Breast epithelium (tissue), 4 donors: ENCODE measurements around the gene ENSA. TPM values are rescaled to one million over a fixed set of nuclear protein-coding genes. Genes with fewer than 3 reads are reported as not detected.
"Not testable (repeated sequence)": the region's sequence is repeated elsewhere in the genome, so short reads cannot be mapped to it uniquely, and the experiment has no call there.

Experiments
- DNase-seq, 2 donors: peaks; one replicate each; pipeline ENCODE4 v3.0.0-alpha.2; 2019; ENCODE audit warnings: low spot score in 2 of 2
- H3K27ac ChIP-seq, 2 donors: fragments of 200-600 bp; sonication (generic) in 1 of 2; one replicate each; pipeline ENCODE4 v1.5.1; 2016 to 2019; ENCODE audit warnings: mild to moderate bottlenecking in 1 of 2
- H3K27me3 ChIP-seq, 2 donors: fragments of 200-600 bp; sonication (generic) in 1 of 2; one replicate each; pipeline versions ENCODE4 v1.5.1 to v1.6.0; 2017 to 2019; ENCODE audit warnings: control low read depth in 1 of 2, mild to moderate bottlenecking in 1 of 2
- H3K36me3 ChIP-seq: fragments of 200-600 bp; one replicate; pipeline ENCODE4 v1.5.1; 2019
- H3K4me1 ChIP-seq, 2 donors: fragments of 200-600 bp; sonication (generic); one replicate each; pipeline ENCODE4 v1.5.1; 2016 to 2019; ENCODE audit warnings: control low read depth in 1 of 2
- H3K4me3 ChIP-seq, 3 donors: fragments of 200-600 bp; sonication (generic); 1 replicate in 2 of 3; 2 replicates in 1 of 3; pipeline ENCODE4 v1.5.1; 2016 to 2019; ENCODE audit warnings: mild to moderate bottlenecking in 3 of 3, moderate library complexity in 2 of 3
- H3K9me3 ChIP-seq, 2 donors: fragments of 200-600 bp; sonication (generic) in 1 of 2; one replicate each; pipeline ENCODE4 v1.5.1; 2016 to 2019; ENCODE audit warnings: control low read depth in 1 of 2
- CTCF ChIP-seq, 3 donors: fragments of 450-650 bp; IDR thresholded peaks; one replicate each; pipeline ENCODE4 v1.5.1; 2016 to 2017; ENCODE audit warnings: antibody characterized with exemption in 3 of 3, mild to moderate bottlenecking in 3 of 3, moderate library complexity in 3 of 3
- POLR2A ChIP-seq: fragments of 450-650 bp; IDR thresholded peaks from one replicate; pipeline ENCODE4 v1.6.1; 2016; ENCODE audit warnings: antibody characterized with exemption, mild to moderate bottlenecking, moderate library complexity
- POLR2AphosphoS5 ChIP-seq, 3 donors: sonication (generic); formaldehyde crosslinking; IDR thresholded peaks; one replicate each; pipeline ENCODE4 v1.6.1; 2017; ENCODE audit warnings: antibody characterized with exemption in 3 of 3
- intact Hi-C: fragments of 100-400 bp; cut with DNase I; formaldehyde crosslinking; loops from one replicate; pipeline ENCODE4 v1.15.1; 2023; ENCODE audit warnings: low total_unique reads
- total RNA-seq, 3 donors: library from RNA; depleted of rRNA; stranded (reverse); fragments of >200 nt; gene quantifications; one replicate each; pipeline ENCODE4 v1.1.0, GENCODE V29; 2016

Gene ENSA
- total RNA-seq, 3 donors from 2014 or later: 187 to 273 (median 194) TPM

DNA sequence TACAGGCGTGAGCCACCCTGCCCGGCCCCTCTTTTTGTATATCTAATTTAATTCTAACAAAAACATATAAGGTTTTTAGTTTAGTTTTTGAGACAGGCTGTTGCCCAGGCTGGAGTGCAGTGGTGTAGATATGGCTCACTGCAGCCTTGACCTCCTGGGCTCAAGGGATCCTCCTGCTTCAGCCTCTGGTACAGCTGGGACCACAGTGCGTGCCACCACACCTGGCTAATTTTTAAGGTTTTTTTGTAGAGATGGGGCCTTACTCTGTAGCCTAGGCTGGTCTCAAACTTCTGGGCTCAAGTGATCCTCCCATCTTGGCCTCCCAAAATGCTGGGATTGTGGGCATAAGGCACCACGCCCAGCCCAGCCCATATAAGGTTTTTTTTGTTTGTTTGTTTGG, 18.8 kb downstream of the ENSA start:
- Histone ChIP-seq H3K4me1 (peaks cover 0 to 17% of the 10 kb centered on the region in 2 donors), H3K36me3 (no peaks in the 10 kb centered on the region), H3K4me3 (no peak overlapping the region), H3K27ac (peak overlapping the region; percentile 87 to 93), H3K27me3 (no peaks in the 10 kb centered on the region), H3K9me3 (no peaks in the 10 kb centered on the region)
- no peak for DNase-seq
- intact Hi-C loops: no loop called here
- TF ChIP-seq CTCF (IDR thresholded peaks at IDR 0.05): no peak
- no peak for TF ChIP-seq POLR2A

GRCh38 chr1:150609732-150610131, 19.7 kb downstream of the ENSA start:
- Histone ChIP-seq H3K27ac (peak overlapping the region; percentile 87 to 93), H3K27me3 (no peaks in the 10 kb centered on the region), H3K36me3 (no peaks in the 10 kb centered on the region), H3K4me1 (peaks cover 0 to 17% of the 10 kb centered on the region in 2 donors), H3K4me3 (no peak overlapping the region), H3K9me3 (no peaks in the 10 kb centered on the region)
- no peak for TF ChIP-seq POLR2A
- TF ChIP-seq POLR2AphosphoS5 (IDR thresholded peaks at IDR 0.05): no peak
- no peak for TF ChIP-seq CTCF (IDR thresholded peaks at IDR 0.05)
- DNase-seq: no peak
- intact Hi-C loops: no loop called here

- H3K36me3 ChIP-seq: no peaks in the 10 kb centered on the region
- no peak for TF ChIP-seq CTCF (IDR thresholded peaks at IDR 0.05)
- peak overlapping the region in 1 of 2 donors; percentile 48 for H3K27ac ChIP-seq
- DNase-seq: no peak
- intact Hi-C loops: no loop called here
- no peaks in the 10 kb centered on the region for H3K27me3 ChIP-seq
- peaks cover 5 to 9% of the 10 kb centered on the region in 2 donors for H3K4me1 ChIP-seq
- no peaks in the 10 kb centered on the region for H3K9me3 ChIP-seq
- H3K4me3 ChIP-seq: no peak overlapping the region
Measured at GRCh38 chr1:150606463-150607142, 22.8 kb downstream of the ENSA start.

DNA sequence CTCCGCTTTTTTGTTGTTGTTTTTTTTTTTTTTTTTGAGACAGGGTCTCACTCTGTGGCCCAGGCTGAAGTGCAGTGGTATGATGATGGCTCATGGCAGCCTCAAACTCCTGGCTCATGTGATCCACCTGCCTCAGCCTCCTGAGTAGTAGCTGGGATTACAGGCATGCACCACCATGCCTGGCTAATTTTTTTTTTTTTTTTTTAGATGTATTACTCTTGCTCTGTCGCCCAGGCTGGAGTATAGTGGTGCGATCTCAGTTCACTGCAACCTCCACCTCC, 24.0 kb downstream of the ENSA start:
- intact Hi-C loops: not testable (repeated sequence)

GRCh38 chr1:150604226-150604588, 25.2 kb downstream of the ENSA start:
- TF ChIP-seq POLR2A: no peak
- Histone ChIP-seq H3K27me3 (no peaks in the 10 kb centered on the region), H3K9me3 (no peaks in the 10 kb centered on the region), H3K36me3 (no peaks in the 10 kb centered on the region), H3K4me1 (peaks cover 0 to 5% of the 10 kb centered on the region in 2 donors), H3K4me3 (no peak overlapping the region), H3K27ac (peak overlapping the region; percentile 93)
- DNase-seq: no peak
- intact Hi-C loops: no loop called here

More for the DNA sequence above, 24.0 kb downstream of the ENSA start:
- H3K9me3 ChIP-seq, DNase-seq, H3K36me3 ChIP-seq, H3K4me3 ChIP-seq, H3K4me1 ChIP-seq, H3K27me3 ChIP-seq: not testable (repeated sequence)
- H3K27ac ChIP-seq: peak overlapping the region; percentile 93

GRCh38 chr1:150603711-150604110, 25.7 kb downstream of the ENSA start:
- no peak for TF ChIP-seq POLR2A
- no peak for TF ChIP-seq CTCF (IDR thresholded peaks at IDR 0.05)
- TF ChIP-seq POLR2AphosphoS5 (IDR thresholded peaks at IDR 0.05): no peak
- H3K4me3 ChIP-seq: no peak overlapping the region
- H3K4me1 ChIP-seq: peaks cover 0 to 5% of the 10 kb centered on the region in 2 donors
- no peak for DNase-seq
- H3K9me3 ChIP-seq: no peaks in the 10 kb centered on the region
- H3K36me3 ChIP-seq: no peaks in the 10 kb centered on the region
- H3K27ac ChIP-seq: peak overlapping the region; percentile 93
- no peaks in the 10 kb centered on the region for H3K27me3 ChIP-seq
- intact Hi-C loops: no loop called here

- intact Hi-C loops, H3K4me3 ChIP-seq, DNase-seq, H3K4me1 ChIP-seq, H3K27me3 ChIP-seq, H3K9me3 ChIP-seq, H3K36me3 ChIP-seq, H3K27ac ChIP-seq: not testable (repeated sequence)
Measured at GRCh38 chr1:150602372-150602771, 27.0 kb downstream of the ENSA start.
